H9 (cell line): ENCODE data around the gene DDRGK1. TPM values are rescaled to one million over a fixed set of nuclear protein-coding genes. Genes with fewer than 3 reads are reported as not detected.

ENCODE experiments used
- DNase-seq: peaks from one replicate; pipeline ENCODE4 v3.0.0-alpha.2; 2017
- H2AFZ ChIP-seq: one replicate; pipeline ENCODE4 v1.6.1; 2013; ENCODE audit warnings: mild to moderate bottlenecking, low read length, control low read depth, moderate library complexity
- H2AK5ac ChIP-seq: 2 replicates; pipeline ENCODE4 v1.6.1; 2013; ENCODE audit warnings: low read length, control low read depth, mixed read lengths; ENCODE audit not compliant: insufficient read length
- H2BK120ac ChIP-seq: one replicate; pipeline ENCODE4 v1.6.1; 2013; ENCODE audit warnings: low read depth, mild to moderate bottlenecking, low read length, control low read depth, inconsistent platforms; ENCODE audit not compliant: poor library complexity, severe bottlenecking
- H2BK12ac ChIP-seq: 2 replicates; pipeline ENCODE4 v1.6.1; 2013; ENCODE audit warnings: low read length, control low read depth, mixed read lengths, low read depth; ENCODE audit not compliant: insufficient read length
- H2BK15ac ChIP-seq: 2 replicates; pipeline ENCODE4 v1.6.1; 2013; ENCODE audit warnings: low read depth, low read length, control low read depth
- H2BK20ac ChIP-seq: one replicate; pipeline ENCODE4 v1.6.1; 2013; ENCODE audit warnings: low read depth, mild to moderate bottlenecking, low read length, control low read depth, inconsistent platforms; ENCODE audit not compliant: poor library complexity, severe bottlenecking
- H2BK5ac ChIP-seq: 2 replicates; pipeline ENCODE4 v1.6.1; 2013; ENCODE audit warnings: low read length, control low read depth, mixed read lengths; ENCODE audit not compliant: insufficient read length
- H3K14ac ChIP-seq: 2 replicates; pipeline ENCODE4 v1.6.1; 2013; ENCODE audit warnings: low read length, control low read depth; ENCODE audit not compliant: insufficient read depth
- H3K18ac ChIP-seq: 2 replicates; pipeline ENCODE4 v1.6.1; 2013; ENCODE audit warnings: low read depth, mild to moderate bottlenecking, mixed read lengths, low read length, control low read depth; ENCODE audit not compliant: insufficient read length
- H3K23ac ChIP-seq: 2 replicates; pipeline ENCODE4 v1.6.1; 2013; ENCODE audit warnings: low read length, control low read depth, mixed read lengths, low read depth; ENCODE audit not compliant: insufficient read length
- H3K23me2 ChIP-seq: 2 replicates; pipeline ENCODE4 v1.6.1; 2013; ENCODE audit warnings: low read depth, mild to moderate bottlenecking, mixed read lengths, low read length, control low read depth; ENCODE audit not compliant: insufficient read length, poor library complexity, severe bottlenecking
- H3K27ac ChIP-seq: 2 replicates; pipeline ENCODE4 v1.5.1; 2013; ENCODE audit warnings: low read length, control low read depth, mixed read lengths, low read depth; ENCODE audit not compliant: insufficient read length
- H3K27me3 ChIP-seq: 2 replicates; pipeline ENCODE4 v1.6.1; 2013; ENCODE audit warnings: low read length, control low read depth, inconsistent platforms; ENCODE audit not compliant: insufficient read depth
- H3K4ac ChIP-seq: 2 replicates; pipeline ENCODE4 v1.6.1; 2013; ENCODE audit warnings: low read depth, mild to moderate bottlenecking, control low read depth, inconsistent platforms, low read length, moderate library complexity
- H3K4me1 ChIP-seq: 2 replicates; pipeline ENCODE4 v1.6.1; 2013; ENCODE audit warnings: low read length, control low read depth, inconsistent platforms; ENCODE audit not compliant: insufficient read depth
- H3K4me2 ChIP-seq: 2 replicates; pipeline ENCODE4 v1.6.1; 2013; ENCODE audit warnings: low read length, control low read depth, mixed read lengths; ENCODE audit not compliant: insufficient read length, insufficient read depth
- H3K56ac ChIP-seq: 2 replicates; pipeline ENCODE4 v1.6.1; 2013; ENCODE audit warnings: low read depth, mild to moderate bottlenecking, mixed read lengths, low read length, control low read depth; ENCODE audit not compliant: insufficient read length
- H3K79me1 ChIP-seq: 2 replicates; pipeline ENCODE4 v1.6.1; 2013; ENCODE audit warnings: low read depth, mild to moderate bottlenecking, moderate library complexity, low read length, control low read depth, inconsistent platforms; ENCODE audit not compliant: insufficient read depth, poor library complexity, severe bottlenecking
- H3K79me2 ChIP-seq: 2 replicates; pipeline ENCODE4 v1.6.1; 2013; ENCODE audit warnings: low read length, control low read depth, inconsistent platforms; ENCODE audit not compliant: insufficient read depth
- H3K9ac ChIP-seq: 2 replicates; pipeline ENCODE4 v1.6.1; 2013; ENCODE audit warnings: low read length, control low read depth, mixed read lengths; ENCODE audit not compliant: insufficient read length; ENCODE audit errors: extremely low read depth
- H3K9me3 ChIP-seq: one replicate; pipeline ENCODE4 v1.6.1; 2013; ENCODE audit warnings: low read depth, low read length, inconsistent platforms; ENCODE audit not compliant: control insufficient read depth
- H3T11ph ChIP-seq: one replicate; pipeline ENCODE4 v1.6.1; 2013; ENCODE audit warnings: mild to moderate bottlenecking, low read length, control low read depth, inconsistent platforms
- H4K20me1 ChIP-seq: one replicate; pipeline ENCODE4 v1.6.1; 2013; ENCODE audit not compliant: control insufficient read depth, insufficient read length, insufficient read depth
- H4K5ac ChIP-seq: 2 replicates; pipeline ENCODE4 v1.6.1; 2013; ENCODE audit warnings: low read depth, mild to moderate bottlenecking, mixed read lengths, low read length, control low read depth; ENCODE audit not compliant: insufficient read length
- H4K8ac ChIP-seq: replicated peaks from 2 replicates; pipeline ENCODE4 v1.6.1; 2013; ENCODE audit warnings: low read length, control low read depth, mixed read lengths, low read depth; ENCODE audit not compliant: insufficient read length
- H4K91ac ChIP-seq: 2 replicates; pipeline ENCODE4 v1.6.1; 2013; ENCODE audit warnings: low read depth, mild to moderate bottlenecking, moderate library complexity, mixed read lengths, low read length, control low read depth; ENCODE audit not compliant: insufficient read length
- H3K27ac Mint-ChIP-seq, 3 experiments: 2 replicates in 2 of 3; 3 replicates in 1 of 3; pipeline ENCODE4 v1.8.0; 2020 to 2021; ENCODE audit warnings: mixed read lengths in 3 of 3, mild to moderate bottlenecking in 1 of 3, moderate library complexity in 1 of 3
- H3K27me3 Mint-ChIP-seq: 2 replicates; pipeline ENCODE4 v1.8.0; 2021; ENCODE audit warnings: low read depth, mild to moderate bottlenecking, moderate library complexity, mixed read lengths
- H3K36me3 Mint-ChIP-seq, 3 experiments: 2 replicates in 2 of 3; 3 replicates in 1 of 3; pipeline ENCODE4 v1.8.0; 2020 to 2021; ENCODE audit warnings: low read depth in 3 of 3, mixed read lengths in 3 of 3; ENCODE audit not compliant: insufficient read depth in 1 of 3
- H3K4me1 Mint-ChIP-seq, 2 experiments: 2 replicates each; pipeline ENCODE4 v1.8.0; 2020; ENCODE audit warnings: mixed read lengths in 2 of 2
- H3K4me3 Mint-ChIP-seq, 2 experiments: 2 replicates in 1 of 2; 3 replicates in 1 of 2; pipeline ENCODE4 v1.8.0; 2020 to 2021; ENCODE audit warnings: mild to moderate bottlenecking in 2 of 2, mixed read lengths in 2 of 2, moderate library complexity in 1 of 2
- H3K9me3 Mint-ChIP-seq, 2 experiments: 2 replicates in 1 of 2; 3 replicates in 1 of 2; pipeline ENCODE4 v1.8.0; 2020; ENCODE audit warnings: mild to moderate bottlenecking in 2 of 2, mixed read lengths in 2 of 2, moderate library complexity in 1 of 2
- WGBS: extraction: QIAGEN DNeasy Blood & Tissue Kit; methylation state at CpG from one replicate; pipeline ENCODE4 v1.1.7; 2013; ENCODE audit warnings: missing lambda C conversion rate, low lambda C conversion rate, mixed read lengths; ENCODE audit not compliant: insufficient read length; ENCODE audit errors: extremely low coverage; 5-methylcytosine and 5-hydroxymethylcytosine counted together
- total RNA-seq: library from RNA; stranded (reverse); gene quantifications from 2 replicates; pipeline ENCODE4 v1.2.1, GENCODE V29; 2021
- TF ChIP-seq, protein P1 (sequence below): fragments of 200-600 bp; sonication (generic); conservative IDR thresholded peaks from 3 replicates; pipeline ENCODE4 v1.8.0; 2021; ENCODE audit warnings: antibody characterized with exemption, mild to moderate bottlenecking

DDRGK1 gene
- total RNA-seq, 1 experiment from 2014 or later: 58.1 TPM

- Histone ChIP-seq H4K20me1 (no peaks in the 10 kb centered on the region), H2BK120ac (no peak overlapping the region), H2BK20ac (no peak overlapping the region), H3K18ac (no peak overlapping the region), H3K9ac (no peak overlapping the region), H3K4ac (no peak overlapping the region), H3T11ph (no peak overlapping the region), H3K79me1 (no peaks in the 10 kb centered on the region), H3K79me2 (no peaks in the 10 kb centered on the region), H4K91ac (no peak overlapping the region), H3K4me1 (no peaks in the 10 kb centered on the region), H3K9me3 (no peaks in the 10 kb centered on the region), H2AK5ac (no peak overlapping the region), H3K23me2 (no peaks in the 10 kb centered on the region), H3K14ac (no peak overlapping the region), H2BK5ac (no peak overlapping the region), H4K5ac (no peak overlapping the region), H3K27ac (no peak overlapping the region), H2BK15ac (no peak overlapping the region), H2AFZ (no peak overlapping the region), H3K27me3 (no peaks in the 10 kb centered on the region), H3K56ac (no peak overlapping the region), H4K8ac (no peak overlapping the region), H3K23ac (no peak overlapping the region), H2BK12ac (no peak overlapping the region), H3K4me2 (no peak overlapping the region)
- no peak overlapping the region for H3K27ac Mint-ChIP-seq
- H3K4me3 Mint-ChIP-seq: no peak overlapping the region
- no peak for DNase-seq
- no CpG with 5 or more reads among the region's 14 CpGs for WGBS
- peaks cover 49 to 81% (median 77%) of the 10 kb centered on the region in 3 experiments for H3K36me3 Mint-ChIP-seq
- no peaks in the 10 kb centered on the region for H3K27me3 Mint-ChIP-seq
- no peaks in the 10 kb centered on the region; a peak in 1 of 4 replicates for H3K4me1 Mint-ChIP-seq
- no peaks in the 10 kb centered on the region for H3K9me3 Mint-ChIP-seq
- TF ChIP-seq, protein P1, sequence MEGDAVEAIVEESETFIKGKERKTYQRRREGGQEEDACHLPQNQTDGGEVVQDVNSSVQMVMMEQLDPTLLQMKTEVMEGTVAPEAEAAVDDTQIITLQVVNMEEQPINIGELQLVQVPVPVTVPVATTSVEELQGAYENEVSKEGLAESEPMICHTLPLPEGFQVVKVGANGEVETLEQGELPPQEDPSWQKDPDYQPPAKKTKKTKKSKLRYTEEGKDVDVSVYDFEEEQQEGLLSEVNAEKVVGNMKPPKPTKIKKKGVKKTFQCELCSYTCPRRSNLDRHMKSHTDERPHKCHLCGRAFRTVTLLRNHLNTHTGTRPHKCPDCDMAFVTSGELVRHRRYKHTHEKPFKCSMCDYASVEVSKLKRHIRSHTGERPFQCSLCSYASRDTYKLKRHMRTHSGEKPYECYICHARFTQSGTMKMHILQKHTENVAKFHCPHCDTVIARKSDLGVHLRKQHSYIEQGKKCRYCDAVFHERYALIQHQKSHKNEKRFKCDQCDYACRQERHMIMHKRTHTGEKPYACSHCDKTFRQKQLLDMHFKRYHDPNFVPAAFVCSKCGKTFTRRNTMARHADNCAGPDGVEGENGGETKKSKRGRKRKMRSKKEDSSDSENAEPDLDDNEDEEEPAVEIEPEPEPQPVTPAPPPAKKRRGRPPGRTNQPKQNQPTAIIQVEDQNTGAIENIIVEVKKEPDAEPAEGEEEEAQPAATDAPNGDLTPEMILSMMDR: no peak
These were observed 10.5 kb downstream of the DDRGK1 start for GRCh38 chr20:3193806-3194616.
